SW 1271 (cell line): ENCODE measurements around the gene BRSK1.

Experiments
- DNase-seq, 2 experiments: peaks; one replicate each; lab custom pipeline; 2025; lab: John Stamatoyannopoulos, UW

Gene BRSK1

DNA sequence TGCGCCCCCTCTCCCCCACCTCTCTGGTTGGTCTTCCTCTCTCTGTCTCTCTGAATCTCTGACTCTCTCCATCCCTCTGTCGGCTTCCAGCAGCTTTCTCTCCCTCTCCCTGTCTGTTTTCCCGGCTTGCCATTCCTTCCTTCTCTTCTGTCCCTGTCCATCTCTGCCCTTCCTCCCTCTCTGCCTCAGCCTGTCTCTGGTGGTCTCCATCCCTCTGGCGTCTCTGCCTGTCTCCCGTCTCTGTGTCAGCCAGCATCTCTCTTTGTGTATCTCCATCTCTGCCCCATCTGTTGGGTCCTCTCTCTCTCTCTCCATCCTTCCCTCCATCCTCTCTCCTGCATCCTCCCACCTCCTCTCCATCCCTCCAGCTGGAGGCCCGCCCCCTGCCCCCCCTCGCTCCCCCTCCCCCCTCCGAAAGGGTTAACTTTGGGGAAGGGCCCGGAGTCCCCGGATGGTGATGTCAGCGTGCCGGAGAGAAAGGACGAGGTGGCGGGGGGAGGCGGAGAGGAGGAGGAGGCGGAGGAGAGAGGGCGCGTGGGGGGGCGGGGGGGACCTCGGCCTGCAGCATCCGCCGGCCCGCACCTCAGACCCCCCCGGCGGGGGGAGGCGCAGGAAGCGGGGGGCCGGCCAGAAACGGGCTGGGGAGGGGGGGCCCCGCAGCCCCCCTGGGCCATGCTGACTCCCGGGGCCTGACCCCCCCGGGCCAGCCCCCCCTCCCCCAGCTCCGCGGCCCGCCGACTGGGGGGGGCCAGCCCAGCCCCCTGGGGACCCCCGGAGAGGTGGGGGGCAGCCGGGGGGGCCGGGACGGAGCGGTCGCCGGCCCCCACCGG is at the start of gene BRSK1:
TSS of gene BRSK1 (plus strand) at position 450 of the 830 bp plus-strand sequence. CDS start 446 bp downstream, outside the sequence.
- no peak for DNase-seq

DNA sequence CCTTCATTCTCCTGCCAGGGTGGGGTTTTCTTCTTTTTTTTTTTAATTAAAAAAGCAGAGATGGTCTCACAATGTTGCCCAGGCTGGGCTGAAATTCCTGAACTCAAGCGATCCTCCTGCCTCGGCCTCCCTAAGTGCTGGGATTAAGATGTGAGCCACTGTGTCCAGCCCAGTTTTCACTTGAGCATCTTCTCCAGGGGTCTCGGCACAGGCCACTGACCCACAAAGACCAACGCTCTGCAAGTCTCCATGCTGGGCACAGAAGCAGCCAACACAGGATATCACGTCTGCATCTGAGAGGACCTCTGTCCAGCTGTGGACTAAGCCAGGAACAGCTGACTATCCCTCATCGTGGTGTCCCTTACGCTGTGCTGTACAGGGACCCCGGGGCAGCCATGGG is 45.8 kb upstream of the BRSK1 start:
- no peak for DNase-seq

DNA sequence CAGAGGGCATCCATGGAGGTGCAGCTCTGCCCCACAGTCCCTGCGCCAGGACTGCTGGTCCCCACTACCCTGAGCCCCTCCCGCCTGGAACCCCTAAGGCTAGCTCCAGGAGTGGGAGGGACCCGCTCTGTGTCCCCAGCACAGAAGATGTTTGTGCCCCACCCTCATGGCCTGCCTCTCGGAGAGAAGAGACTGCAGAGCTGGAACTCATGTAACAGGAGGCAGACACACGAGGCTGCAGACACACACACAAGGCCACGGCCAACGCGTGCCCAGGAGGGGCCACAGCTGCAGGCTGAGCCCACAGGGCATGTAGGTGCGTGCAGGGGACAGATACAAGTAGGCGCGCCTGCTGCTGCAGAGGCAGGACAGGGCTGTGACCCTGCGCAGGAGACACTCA is 44.8 kb upstream of the BRSK1 start:
- DNase-seq: no peak

DNA sequence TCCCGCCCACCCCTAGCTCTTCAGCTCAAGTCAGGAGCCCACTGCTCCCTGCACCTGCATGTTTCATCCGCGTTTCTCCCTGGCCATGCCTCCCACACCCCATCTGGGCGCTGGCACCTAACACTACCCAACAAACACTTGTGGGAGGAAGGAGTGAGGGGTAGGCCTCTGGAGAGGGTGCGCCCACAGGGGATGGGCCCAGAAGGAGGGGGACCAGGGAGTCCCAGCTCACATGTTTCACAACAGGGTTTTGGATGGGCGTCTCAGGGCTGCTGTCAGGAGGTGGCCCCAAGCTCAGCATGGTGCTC is 43.1 kb upstream of the BRSK1 start:
- no peak for DNase-seq

DNA sequence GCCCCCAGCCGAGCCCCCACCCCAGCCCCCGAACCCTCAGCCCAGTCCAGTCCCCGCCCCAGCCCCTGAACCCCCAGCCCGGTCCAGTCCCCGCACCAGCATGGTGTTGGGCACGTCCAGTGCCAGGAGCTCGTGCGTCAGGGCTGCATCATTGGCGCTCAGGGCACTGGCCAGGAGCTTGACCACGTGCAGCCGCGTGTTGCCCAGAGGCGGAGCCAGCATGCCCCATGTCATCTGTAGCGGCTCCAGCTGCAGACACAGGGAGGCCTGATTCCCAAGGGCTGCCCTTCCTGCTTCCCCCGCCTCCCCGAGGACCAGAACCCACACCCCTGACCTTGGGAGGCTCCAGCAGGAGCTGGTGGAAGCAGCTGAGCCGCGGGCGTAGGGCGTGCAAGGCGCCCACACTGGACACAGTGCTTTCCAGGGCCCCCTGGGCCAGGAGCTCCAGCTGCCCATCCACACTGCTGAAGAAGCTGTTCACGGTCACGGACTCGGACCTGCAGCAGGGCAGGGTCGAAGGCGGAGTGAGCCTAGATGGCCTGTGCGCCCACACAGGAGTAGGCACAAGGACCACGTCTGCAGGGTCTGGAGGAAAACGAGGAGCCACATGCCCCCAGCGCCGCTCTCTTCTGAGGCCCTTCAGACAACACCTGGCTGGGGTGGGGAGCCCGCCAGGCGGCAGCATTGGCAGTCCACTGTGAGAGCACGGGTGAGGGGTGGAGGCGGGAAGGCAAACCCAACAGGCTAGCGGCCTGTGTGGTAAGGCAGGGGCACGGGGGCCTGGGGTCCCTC is 42.5 kb upstream of the BRSK1 start:
- no peak for DNase-seq

DNA sequence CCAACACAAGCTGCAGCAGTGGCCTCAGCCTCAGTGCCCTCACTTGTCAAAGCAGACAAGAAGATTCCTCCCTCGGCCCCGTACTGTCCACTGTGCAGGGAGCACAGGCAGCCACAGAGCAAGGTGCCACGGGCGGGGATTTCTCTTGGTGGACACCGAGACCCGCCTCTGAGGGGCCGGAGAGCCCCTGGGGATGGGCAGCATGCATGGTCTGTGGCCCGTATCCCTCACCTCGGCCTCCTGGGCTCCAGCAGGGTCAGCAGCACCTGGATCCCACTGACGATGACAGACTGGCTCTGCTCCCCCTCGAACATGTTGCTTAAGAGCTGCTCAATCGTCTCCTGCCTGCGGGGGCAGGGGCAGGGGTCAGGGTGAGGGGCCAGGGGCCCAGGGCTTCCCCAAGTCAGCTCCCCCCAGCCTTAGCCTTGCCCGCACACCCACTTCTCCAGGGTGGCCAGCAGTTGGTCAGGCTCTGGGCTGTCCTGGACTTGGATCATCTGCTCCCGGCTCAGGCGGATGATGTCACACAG is 41.8 kb upstream of the BRSK1 start:
- DNase-seq: no peak

DNA sequence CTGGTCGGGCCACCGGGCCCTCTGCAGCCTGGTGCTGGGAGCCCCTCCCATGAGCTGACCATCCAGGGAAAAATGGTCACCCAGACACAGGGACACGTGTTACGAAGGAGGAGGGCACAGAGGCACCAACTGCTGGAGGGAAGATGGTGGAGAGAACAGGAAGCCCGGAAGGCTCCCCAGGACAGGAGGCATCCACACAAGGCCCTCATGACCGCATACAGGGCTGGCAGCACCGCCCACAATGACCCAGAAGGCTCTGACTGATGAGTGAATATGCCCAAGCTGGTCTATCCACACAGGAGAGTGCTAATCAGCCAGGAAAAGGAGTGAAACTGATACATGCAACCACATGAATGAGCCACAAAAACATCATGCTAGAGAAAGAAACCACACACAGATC is 41.3 kb upstream of the BRSK1 start:
- DNase-seq: no peak

DNA sequence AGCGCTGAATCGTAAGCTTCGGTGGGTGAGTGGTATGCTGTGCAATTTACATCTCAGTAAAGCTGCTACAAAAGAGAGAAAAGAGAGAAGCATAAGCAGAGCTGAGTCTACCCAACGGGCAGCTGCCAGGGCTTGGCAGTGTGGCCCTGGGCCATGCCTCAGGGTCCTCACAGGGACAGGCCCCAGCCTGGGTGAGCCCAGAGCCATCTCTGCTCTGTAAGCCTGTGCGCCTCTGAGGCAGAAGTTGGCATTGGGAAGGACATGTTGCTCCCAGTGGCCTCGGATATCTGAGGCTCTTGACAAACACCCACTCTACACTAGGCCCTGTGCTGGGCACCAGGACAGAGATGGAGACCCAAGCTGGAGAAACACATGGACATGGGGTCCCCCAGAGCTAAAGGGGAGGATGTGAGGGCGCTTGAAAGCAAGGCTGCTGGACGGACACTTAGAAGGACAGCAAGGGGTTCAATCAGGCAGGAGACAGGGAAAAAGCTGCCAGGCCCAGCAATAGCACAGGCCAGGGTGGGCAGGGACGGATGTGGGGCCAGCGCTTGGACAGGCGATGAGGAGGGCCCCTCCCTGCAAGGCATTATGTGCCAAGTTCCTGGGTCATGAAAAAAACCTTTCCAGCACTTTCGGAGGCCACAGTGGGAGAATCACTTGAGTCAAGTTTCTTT is 39.7 kb upstream of the BRSK1 start:
- no peak for DNase-seq

DNA sequence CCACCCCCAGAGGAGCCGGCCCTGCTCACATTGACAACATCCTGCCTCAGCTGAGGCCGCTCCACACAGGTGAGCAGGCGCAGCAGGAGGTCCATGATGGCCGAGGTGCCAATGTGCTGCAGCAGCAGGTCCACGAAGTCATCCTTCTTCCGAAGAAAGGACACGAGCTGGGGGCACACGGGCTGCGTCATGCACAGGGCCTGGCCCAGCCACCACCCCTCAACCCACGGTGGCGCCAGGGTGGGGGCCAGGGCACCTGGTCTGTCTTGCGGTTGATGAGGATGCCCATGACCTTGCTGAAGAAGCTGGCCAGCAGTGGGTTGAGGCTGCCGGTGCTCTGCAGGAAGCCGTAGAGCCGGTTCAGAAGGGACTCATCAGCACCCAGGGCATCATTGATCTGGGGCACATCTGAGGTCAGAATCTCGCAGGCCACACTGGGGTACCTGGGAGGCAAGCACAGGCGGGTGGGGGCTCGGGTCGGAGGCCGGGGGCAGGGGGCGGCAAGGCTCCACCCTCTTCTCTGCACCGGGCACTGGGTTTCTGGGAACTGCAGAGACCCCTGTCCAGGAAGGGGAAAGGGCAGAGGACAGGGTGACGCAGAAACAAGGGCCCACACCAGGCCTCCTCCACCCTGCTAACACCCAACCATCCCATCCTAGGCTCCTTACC is 38.4 kb upstream of the BRSK1 start:
- DNase-seq: no peak

DNA sequence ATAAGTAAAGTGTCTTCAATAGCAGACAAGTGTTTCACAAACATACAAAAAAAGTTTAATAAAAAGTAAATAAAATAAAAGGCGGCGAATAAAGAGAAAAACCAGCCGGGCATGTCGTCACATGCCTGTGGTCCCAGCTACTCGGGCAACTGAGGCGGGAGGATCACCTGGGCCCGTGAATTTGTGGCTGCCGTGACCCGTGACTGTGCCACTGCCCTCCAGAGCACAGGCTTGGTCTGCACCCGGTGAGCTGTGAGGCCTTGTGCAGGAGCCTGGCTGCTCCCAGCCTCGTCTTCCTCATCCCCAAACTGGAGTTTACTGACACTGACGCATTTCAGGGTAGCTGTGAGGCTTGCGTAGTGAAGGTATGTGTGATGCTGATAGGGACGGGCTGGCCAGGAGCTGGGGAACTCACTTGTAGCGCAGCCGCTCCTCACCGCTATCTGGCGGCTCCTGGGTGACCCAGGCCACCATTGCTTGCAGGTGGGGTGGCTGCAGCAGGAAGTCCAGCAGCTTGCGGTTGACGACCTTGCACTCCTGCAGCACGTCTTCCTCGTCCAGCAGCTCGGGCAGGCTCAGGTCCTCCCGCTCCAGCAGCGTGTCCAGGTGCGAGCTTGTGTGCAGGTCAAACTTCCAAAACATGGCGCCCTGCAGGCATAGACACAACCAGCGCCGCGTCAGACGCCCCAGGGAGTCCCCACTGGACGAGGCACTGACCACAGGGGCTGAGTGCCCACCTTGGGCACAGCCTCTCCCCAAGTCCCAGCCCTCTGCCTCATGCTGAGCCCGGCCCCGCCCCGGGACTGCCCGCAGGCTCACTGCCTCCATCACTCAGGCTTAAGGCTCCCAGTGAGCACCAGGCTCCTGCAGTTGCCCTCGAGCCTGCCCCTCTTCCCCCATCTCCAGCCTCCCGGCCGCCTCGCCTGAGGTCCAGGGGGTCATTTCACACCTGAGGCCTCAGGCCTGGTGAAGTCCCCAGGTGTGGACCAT is 37.0 kb upstream of the BRSK1 start:
- no peak for DNase-seq

DNA sequence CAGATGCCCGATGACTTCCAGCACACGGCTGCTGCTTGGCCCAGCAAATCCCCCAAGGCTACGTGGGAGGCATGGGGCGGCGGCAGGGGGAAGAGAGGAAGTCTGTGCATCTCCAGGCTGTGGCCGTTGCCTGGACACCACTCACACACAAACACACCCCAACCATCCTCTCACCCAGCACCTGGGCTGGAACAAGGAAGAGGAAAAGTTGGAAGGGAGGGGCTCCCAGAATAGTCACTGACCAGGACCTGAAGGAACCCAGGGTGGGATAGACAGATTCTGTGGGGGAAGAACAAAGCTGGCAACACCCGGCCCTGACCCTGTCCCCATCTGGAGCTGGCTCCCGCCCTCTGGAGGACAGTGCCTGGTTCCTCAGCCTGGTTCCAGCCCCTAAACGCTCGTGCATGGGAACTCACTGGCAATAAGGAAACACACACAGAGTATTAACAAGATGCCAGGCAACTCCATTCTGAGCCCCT is 36.1 kb upstream of the BRSK1 start:
- DNase-seq: no peak

DNA sequence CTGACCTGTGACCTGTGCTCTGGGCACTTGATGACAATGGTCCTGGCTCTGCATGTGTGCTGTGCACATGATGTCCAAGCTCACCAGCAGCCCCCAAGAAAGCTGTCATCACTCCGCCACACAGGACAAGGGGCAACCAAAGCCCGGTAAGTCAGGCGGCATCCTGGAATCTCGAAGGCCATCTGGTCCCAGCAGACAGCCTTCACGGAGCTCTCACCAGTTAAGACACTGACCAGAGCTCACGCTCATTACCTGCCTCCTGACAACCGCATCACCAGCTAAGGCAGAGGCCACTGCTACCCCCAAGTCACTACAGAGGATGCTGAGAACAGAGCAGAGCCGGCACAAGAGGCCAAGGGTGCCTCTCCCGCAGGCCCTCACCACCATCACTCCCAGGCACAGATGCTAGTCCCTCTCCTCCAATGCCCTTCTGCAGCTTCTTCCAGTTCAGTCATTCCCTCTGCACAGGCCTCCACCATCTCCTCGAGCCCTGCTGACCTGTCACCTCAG is 35.6 kb upstream of the BRSK1 start:
- no peak for DNase-seq

DNA sequence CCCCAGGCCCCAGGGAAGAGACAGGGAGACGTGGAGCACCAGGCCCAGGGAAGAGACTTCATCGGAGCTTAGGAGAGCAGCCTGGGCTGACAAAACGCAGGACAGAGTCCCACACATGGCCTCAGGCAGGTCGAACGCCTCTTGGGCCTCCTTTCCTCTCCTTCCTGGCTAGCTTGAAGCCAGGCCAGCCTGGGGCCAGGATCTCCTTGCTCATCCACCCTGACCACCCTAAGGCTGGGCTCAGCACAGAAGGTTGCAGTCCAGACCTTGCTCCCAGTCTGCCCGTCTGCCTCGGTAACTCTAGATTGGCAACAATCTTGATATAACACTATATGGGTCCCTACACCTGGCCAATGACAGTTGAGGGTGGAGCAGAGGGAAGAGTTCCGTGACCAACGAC is 35.1 kb upstream of the BRSK1 start:
- DNase-seq: no peak

DNA sequence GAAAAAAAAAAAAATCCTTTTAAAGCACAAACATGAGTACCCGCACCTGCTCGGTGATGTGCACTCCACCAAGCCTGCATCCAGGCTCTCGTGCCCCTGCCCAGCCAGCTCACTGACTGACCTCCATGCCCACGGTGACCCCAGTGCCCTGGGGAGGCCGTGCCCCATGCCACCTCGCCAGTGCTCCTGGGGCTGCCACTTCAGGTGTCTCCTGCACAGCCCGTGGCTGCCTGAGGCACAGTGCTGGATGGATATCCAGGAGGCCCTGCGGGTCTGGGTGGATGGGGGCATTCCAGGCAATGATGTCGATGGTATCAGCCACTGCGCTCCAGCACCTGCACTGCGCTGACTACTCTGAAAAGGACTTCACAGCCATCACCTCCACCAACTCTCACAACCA is 34.0 kb upstream of the BRSK1 start:
- DNase-seq: no peak

DNA sequence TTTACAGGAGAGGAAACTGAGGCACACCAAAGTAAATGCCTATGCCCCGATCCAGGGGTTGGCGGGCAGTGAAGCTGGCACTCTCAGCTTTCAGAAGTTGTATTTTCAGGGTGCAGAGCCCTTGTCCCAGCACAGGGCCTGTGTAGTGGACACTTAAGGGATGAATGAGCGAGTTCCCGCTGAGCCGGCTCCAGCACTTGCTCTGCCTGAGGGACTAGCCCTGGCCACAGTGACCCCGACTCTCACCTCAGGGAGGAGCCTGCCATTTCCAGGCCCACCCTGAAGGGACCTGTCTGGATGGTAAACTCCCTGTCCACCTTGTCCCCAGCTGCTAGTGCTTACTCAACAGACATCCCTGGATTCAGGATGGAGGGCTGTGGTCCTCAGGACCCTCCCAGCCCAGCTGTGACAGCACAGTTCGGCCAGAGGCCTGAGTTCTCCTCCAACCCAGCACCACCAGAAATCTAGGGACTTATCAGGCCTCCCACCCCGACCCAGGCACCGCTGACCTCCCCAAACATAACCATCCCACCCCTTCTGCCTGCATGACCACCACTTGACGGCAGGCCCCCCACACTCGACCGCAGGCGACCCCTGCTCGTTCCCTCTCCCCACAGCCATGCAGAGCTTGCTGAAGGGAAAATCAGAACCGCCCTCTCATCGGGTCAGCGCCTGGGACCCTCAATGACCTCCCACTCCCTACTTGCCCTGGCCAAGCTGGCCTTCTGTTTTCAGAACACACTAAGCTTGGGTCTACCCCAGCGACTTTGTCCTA is 33.3 kb upstream of the BRSK1 start:
- DNase-seq: no peak

DNA sequence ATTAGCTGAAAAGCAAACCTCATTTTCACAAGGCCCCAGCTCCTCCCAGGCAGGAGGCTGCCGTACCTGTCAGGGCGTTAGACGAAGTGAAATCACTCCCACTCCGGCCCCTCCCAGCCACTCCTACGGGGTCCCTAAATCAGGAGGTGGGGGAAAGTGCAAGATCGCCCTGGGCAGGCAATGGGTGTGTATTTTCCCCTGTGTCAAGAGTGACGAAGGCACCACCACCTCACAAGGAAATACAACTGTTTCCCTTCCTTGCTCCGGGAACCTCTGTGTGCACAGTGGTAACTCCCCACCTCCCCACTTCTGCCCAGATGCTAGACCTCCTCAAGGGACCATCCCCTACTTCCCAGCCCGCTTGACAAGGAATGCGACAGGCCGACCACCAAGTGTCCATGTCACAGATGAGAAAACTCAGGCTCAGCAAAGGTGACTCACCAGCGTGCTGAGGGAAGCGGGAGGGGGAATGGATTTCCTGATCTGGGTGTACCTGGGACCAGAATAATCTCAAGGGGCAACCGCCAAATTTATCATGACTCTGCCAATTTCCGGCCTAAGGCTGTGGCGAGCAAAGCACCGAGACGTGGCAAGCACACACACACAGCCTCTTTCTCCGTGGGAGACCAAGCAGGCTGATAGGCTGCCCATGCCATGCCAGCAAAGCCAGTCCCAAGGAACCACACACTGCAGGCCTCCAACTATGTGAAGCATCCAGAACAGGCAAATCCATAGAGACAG is 32.3 kb upstream of the BRSK1 start:
- DNase-seq: no peak

DNA sequence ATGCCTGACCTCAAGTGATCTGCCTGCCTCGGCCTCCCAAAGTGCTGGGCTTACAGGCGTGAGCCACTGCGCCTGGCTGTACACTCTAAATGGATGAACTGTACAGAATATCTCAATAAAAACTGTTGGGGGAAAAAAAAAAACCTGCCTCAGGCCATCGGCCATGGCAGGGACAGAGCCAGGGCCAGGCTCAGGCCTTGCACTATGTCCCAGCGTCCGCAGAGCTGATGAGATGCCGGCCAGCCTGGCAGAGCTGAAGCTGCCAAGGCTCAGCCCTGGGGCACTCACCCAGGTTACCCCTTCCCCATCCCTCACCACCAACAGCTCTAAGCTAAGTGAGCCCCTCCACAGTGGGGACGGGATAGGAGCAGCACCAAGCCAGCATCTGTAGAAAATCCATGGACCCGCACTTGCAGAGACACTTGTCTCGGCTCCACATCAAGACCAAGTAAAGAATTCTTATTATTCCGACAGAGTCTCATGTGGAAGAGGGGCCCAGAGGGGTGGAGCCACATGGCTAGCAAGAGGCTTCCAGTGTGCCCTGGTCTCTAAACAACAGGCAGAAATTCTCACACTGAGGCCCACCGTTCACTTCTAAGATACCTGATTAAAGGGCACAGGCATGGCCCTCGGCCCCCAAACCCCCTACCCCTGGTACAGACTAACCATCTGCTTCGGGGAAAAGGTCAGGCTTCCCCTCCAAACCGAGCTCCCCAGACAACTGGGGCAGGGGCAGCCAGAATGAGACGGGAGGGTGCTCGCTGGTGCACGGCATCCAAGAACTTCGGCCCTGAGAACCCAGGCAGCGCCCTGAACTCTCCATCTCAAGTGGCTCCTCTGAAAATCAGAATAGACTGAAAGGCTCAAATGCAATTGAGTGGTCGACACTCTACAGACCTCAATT is 30.8 kb upstream of the BRSK1 start:
- DNase-seq: no peak
